HG03025 (cell line): ENCODE measurements around the gene CNFN.
"Not testable (repeated sequence)": the region's sequence is repeated elsewhere in the genome, so short reads cannot be mapped to it uniquely, and the experiment has no call there.

Experiments
- ATAC-seq: cut with Tn5 transposase; IDR thresholded peaks from one replicate; pipeline ENCODE4 v1.9.1; 2021; ENCODE audit warnings: mild to moderate bottlenecking, moderate library complexity; ENCODE audit not compliant: unreplicated experiment, low FRiP score

CNFN gene

DNA sequence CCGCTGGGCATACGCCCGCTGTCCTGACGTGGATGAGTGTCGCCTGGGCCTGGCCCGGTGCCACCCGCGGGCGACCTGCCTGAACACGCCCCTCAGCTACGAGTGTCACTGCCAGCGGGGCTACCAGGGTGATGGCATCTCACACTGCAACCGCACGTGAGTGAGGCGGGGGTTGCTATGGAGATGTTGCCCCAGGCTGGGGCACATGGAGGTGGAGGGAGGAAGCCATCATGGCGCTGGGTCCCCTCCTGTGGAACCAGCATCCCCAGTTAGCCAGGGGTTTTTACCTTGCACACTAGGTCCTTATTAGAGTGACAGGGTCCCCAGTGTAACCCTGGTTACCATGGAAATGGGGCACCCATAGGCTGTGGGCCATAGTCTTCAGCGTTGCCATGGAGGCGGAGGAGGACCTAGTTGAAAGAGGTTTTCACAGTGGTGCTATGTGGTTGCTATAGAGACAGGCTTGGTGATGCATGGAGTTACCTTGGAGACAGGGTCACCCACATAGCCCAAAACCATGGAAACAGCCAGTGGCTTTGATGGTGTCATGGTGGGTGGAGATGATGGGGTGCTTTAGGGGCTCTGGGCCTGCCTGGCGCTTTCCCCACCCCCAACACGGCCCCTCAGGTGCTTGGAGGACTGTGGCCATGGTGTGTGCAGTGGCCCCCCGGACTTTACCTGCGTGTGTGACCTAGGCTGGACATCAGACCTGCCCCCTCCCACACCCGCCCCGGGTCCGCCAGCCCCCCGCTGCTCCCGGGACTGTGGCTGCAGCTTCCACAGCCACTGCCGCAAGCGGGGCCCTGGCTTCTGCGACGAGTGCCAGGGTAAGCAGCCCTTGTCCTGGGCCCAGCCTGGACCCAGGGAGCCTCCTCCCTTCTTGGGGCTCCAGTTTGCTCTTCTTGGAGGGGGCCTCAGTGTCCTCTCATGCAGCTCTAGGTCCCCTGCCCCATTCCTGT lies 37.5 kb downstream of the CNFN start:
- no peak for ATAC-seq

DNA sequence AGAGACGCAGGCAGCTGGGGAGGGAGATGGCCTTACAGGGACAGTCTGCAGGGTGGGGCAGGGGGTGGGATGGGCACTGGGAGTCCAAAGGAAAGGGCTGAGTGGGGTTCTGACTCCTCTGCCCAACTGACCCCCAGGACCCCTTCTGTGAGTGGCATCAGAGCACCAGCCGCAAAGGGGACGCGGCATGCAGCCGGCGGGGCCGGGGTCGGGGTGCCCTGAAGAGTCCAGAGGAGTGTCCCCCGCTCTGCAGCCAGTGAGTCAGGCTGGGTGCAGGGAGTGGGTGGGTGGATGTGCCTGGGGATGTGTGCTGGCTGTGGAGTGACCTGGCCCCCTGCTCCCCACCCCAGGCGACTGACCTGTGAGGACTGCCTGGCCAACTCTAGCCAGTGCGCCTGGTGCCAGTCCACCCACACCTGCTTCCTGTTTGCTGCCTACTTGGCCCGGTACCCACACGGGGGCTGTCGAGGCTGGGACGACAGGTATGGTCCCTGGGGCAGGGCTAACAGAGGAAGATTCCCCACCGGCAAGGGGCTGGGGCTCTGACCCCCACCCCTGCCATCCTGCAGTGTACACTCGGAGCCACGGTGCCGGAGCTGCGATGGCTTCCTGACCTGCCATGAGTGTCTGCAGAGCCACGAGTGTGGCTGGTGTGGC lies 38.9 kb downstream of the CNFN start:
- no peak for ATAC-seq

DNA sequence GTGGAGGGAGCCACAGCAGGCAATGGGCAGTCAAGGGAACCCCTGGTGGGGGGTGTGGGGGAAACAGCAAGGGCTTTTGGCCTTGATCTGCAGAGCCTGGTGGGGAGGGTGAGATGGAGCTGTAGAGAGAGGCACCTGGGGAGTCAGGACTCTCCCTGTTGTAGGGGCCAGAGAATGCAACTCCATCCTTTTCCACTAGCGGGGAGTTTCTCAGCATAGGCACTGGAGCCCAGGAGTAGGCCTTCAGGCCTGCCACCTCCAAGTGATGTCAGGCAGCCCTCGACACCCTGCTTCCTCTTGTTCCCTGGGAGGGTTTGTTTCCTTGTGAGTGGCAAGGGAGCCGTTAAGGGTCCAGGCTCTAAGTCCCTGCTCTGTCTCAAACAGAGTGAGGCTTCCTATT lies 39.7 kb downstream of the CNFN start:
- no peak for ATAC-seq

DNA sequence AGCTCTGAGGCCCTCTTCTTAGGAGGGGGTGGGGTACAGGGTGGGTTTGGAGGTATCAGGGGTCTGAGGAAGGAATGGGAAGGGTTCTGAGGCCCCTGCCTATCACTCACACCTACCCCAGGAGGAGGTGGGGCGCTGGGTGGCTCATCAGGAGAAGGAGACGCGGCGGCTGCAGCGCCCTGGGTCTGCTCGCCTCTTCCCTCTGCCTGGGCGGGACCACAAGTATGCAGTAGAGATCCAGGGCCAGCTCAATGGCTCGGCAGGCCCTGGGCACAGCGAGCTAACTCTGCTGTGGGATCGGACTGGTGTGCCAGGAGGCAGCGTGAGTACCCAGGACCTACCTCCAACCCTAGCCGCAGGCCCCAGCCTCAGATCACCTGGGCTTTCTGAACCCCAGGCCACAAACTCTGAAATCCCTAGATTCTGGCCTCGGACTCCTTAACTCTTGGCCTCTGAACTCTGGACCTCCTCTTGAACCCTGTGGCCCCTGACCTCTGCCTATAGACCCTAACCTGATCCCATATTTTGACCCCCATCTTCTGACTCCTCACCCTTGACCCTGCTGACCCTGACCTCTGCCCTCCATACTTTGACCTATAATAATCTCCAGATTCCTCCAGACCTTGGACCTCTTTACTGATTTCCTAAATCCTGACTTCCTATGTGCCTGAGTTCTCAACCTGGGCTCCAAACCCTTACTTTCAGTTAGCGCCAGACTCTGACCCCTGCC lies 40.6 kb downstream of the CNFN start:
- no peak for ATAC-seq

DNA sequence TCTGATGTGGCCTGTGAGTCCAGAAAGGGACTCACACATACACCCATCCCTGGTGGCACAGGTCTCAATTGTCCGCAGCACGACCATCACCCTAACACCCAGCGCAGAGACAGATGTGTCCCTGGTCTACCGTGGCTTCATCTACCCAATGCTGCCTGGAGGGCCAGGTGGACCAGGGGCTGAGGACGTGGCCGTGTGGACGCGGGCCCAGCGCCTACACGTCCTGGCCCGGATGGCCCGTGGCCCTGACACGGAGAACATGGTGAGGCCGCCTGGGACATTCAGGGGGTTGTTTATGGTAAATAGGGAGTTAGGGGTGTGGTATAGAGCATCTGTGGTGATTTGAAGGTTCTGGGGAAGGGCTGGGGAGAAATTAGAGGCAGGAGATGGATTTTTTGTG lies 41.9 kb downstream of the CNFN start:
- no peak for ATAC-seq

DNA sequence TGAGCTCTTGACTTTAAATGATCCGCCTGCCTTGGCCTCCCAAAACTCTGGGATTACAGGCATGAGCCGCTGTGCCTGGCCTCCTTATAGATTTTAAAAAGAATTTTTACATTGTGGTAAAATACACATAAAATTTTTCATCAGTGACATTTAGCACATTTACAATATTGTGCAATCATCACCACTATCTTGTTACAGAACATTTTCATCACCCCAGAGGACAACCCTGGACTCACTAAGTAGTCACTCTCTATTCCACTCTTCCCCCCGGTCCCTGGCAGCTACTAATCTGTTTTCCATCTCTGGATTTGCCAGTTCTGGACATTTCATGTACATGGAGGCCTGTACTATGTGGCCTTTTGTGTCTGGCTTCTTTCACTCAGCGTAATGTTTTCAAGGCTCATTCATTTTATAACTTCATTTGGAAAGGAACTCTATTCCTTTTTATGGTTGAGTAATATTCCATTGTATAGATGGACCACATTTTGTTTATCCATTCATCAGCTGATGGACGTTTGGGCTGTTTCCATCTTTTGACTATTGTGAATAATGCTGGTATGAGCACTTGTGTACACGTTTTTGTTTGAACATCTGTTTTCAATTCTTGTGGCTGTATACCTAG lies 44.8 kb downstream of the CNFN start:
- no peak for ATAC-seq

DNA sequence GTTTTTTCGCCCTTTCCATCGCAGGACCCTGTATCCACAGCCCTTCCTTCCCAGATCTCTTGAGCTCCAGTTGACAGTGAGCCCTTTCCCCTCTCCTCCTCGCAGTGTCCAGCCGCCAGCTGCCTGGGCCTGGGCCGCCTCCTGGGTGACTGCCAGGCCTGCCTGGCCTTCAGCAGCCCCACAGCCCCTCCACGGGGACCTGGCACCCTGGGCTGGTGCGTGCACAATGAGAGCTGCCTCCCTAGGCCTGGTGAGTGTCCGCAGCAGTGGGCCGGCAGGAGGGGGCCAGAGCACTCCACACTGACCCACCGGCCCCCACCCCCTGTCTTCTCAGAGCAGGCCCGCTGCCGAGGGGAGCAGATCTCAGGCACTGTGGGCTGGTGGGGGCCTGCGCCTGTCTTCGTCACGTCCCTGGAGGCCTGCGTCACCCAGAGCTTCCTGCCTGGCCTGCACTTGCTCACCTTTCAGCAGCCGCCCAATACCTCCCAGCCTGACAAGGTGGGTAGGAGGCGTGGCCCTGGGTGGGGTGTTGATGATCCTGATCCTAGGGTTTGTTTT lies 45.7 kb downstream of the CNFN start:
- ATAC-seq: no peak

DNA sequence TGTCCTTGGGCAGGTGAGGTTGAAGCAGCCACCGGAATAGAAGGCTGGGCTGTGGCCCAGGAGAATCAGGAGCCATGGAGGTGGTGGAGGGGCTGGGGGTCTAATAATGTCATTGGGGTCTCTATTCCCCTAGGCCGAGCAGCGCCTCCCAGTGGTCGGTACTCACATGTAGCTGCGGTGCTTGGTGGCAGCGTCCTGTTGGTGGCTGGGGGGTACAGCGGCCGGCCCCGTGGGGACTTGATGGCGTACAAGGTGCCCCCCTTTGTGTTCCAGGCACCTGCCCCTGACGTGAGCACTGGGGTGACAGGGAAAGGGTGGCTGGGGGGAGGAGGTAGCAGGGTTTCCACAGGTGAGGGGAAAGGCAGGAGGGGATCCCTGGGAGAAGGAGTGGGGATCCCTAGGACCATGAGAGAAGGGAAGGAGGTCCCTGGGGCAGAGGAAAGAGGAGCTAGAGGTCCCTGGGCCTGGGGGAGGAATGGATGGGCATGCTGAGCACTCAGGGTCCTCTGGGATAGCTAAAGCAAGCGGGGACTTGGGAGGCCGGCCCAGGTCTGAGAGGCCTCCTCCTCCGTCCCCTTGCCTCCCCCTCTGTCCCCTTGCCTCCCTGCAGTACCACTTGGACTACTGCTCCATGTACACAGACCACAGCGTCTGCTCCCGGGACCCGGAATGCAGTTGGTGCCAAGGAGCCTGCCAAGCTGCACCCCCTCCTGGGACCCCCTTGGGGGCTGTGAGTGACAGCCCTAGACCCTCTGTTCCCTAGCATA lies 46.6 kb downstream of the CNFN start:
- no peak for ATAC-seq

DNA sequence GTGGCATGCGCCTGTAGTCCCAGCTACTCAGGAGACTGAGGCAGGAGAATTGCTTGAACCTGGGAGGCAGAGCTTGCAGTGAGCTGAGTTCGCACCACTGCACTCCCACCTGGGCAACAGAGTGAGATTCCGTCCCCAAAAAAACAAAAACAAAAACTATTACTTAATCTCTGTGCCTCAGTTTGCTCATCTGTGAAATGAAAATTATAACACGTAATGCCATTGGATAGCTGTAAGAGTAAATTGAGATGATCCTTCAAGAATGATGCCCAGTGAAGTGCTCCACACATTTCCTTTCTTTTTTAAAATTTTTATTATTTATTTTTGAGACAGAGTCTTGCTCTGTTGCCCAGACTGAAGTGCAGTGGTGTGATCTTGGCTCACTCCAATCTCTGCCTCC lies 50.2 kb downstream of the CNFN start:
- not testable (repeated sequence) for ATAC-seq

DNA sequence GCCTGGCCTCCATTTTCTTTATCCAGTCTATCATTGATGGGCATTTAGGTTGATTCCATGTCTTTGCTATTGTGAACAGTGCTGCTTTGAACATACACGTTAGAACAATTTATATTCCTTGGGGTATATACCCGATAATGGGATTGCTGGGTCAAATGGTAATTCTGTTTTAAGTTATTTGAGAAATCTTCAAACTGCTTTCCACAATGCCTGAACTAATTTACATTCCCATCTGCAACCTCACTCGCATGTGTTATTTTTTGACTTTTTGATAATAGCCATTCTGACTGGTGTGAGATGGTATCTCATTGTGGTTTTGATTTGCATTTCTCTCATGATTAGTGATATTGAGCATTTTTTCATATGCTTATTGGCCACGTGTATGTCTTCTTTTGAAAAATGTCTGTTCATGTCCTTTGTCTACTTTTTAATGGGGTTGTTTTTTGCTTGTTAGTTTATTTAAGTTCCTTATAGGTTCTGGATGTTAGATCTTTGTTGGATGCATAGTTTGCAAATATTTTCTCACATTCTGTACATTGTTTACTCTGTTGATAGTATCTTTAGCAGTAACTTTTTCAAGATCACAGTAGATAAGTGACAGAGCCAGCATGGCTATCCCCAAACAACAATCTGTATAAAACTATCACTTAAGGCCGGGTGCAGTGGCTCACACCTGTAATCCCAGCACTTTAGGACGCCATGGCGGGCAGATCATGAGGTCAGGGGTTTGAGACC lies 50.8 kb downstream of the CNFN start:
- not testable (repeated sequence) for ATAC-seq
